Activated CD4-positive, alpha-beta T cell treated with anti-CD3 and anti-CD28 coated beads for 36 hours (primary cell): Measurements from ENCODE around the gene BMERB1. TPM values are rescaled to one million over a fixed set of nuclear protein-coding genes. Genes with fewer than 3 reads are reported as not detected.
"Not testable (repeated sequence)": the region's sequence is repeated elsewhere in the genome, so short reads cannot be mapped to it uniquely, and the experiment has no call there.

Source experiments
- ATAC-seq: fragments of 200-7000 bp; cut with Tn5 transposase; one replicate; pipeline ENCODE4 v1.10.0; 2021; ENCODE audit warnings: mild to moderate bottlenecking, moderate library complexity
- CTCF ChIA-PET: fragments of 350-600 bp; sonication (Branson Sonifier 250); formaldehyde crosslinking; loops from one replicate; lab custom pipeline; 2021; ENCODE audit warnings: antibody characterized with exemption; lab: Charles Lee
- POLR2A ChIA-PET: fragments of 350-600 bp; sonication (Branson Sonifier 250); formaldehyde crosslinking; loops from one replicate; lab custom pipeline; 2021; ENCODE audit warnings: antibody characterized with exemption, inconsistent platforms; lab: Charles Lee
- DNase-seq: peaks from one replicate; pipeline ENCODE4 v3.0.0-alpha.2; 2020
- H3K27ac Mint-ChIP-seq: one replicate; pipeline ENCODE4 v1.8.0; 2021; ENCODE audit warnings: mixed read lengths
- H3K27me3 Mint-ChIP-seq: one replicate; pipeline ENCODE4 v1.8.0; 2021; ENCODE audit warnings: mixed read lengths
- H3K36me3 Mint-ChIP-seq: one replicate; pipeline ENCODE4 v1.8.0; 2021; ENCODE audit warnings: low read depth, mixed read lengths
- H3K4me1 Mint-ChIP-seq: one replicate; pipeline ENCODE4 v1.8.0; 2021; ENCODE audit warnings: mixed read lengths
- H3K4me3 Mint-ChIP-seq: one replicate; pipeline ENCODE4 v1.8.0; 2021; ENCODE audit warnings: mild to moderate bottlenecking, moderate library complexity, mixed read lengths
- H3K9me3 Mint-ChIP-seq: one replicate; pipeline ENCODE4 v1.8.0; 2021; ENCODE audit warnings: low read depth, mixed read lengths
- intact Hi-C, 2 experiments: fragments of 100-400 bp; cut with DNase I in 1 of 2; cut with micrococcal nuclease in 1 of 2; formaldehyde crosslinking; loops; one replicate each; pipeline versions ENCODE4 v1.14.2 to v1.15.1; 2022 to 2024; cut with DNase I, micrococcal nuclease
- total RNA-seq, 2 experiments: library from RNA; stranded (reverse); gene quantifications; one replicate each; pipeline ENCODE4 v1.2.3, GENCODE V29; 2021

BMERB1 gene
- total RNA-seq, 2 experiments from 2014 or later, result 10.1 to 11.6 TPM

GRCh38 chr16:15427648-15428239 lies 6.6 kb upstream of the BMERB1 start:
- POLR2A ChIA-PET, result no interaction called here
- CTCF ChIA-PET, result interaction anchor here (0.7 to 1.7 kb wide), 9 partner anchors 9 to 276 kb away, joined by 3 to 8 read pairs (median 3); no protein-coding TSS in a partner anchor
- Mint-ChIP-seq H3K27ac (no peak overlapping the region), H3K27me3 (peaks cover 3% of the 10 kb centered on the region), H3K9me3 (no peaks in the 10 kb centered on the region), H3K36me3 (no peaks in the 10 kb centered on the region), H3K4me1 (peaks cover 2% of the 10 kb centered on the region), H3K4me3 (no peak overlapping the region)
- intact Hi-C loops, result loop anchor here (1.0 to 2.0 kb wide), 4 partner anchors 82 to 277 kb away; partner anchors contain the start of gene MARF1 (in 1 of the 2)
- peak; percentile 78 for DNase-seq
- peak; percentile 74 for ATAC-seq

- POLR2A ChIA-PET, ATAC-seq, CTCF ChIA-PET, DNase-seq, H3K4me3 Mint-ChIP-seq, intact Hi-C loops, H3K27ac Mint-ChIP-seq, H3K36me3 Mint-ChIP-seq, H3K9me3 Mint-ChIP-seq: not testable (repeated sequence)
- Mint-ChIP-seq H3K27me3 (peaks cover 16% of the 10 kb centered on the region), H3K4me1 (peaks cover 12% of the 10 kb centered on the region)
These were observed 3.5 kb upstream of the BMERB1 start for GRCh38 chr16:15430884-15431283.

GRCh38 chr16:15434079-15434424 lies 336 bp upstream of the BMERB1 start:
- Mint-ChIP-seq H3K4me3 (peak overlapping the region; percentile 82), H3K27me3 (peaks cover 20% of the 10 kb centered on the region), H3K9me3 (no peaks in the 10 kb centered on the region), H3K4me1 (peaks cover 10% of the 10 kb centered on the region), H3K27ac (no peak overlapping the region), H3K36me3 (no peaks in the 10 kb centered on the region)
- DNase-seq (no peak), ATAC-seq (peak; percentile 52)
- intact Hi-C loops, result loop anchor here in 1 of 2 experiments (1.0 to 2.0 kb wide), 3 partner anchors 75 to 209 kb away; partner anchors contain the start of gene MARF1
- ChIA-PET CTCF (interaction anchor here (0.6 to 1.3 kb wide), 2 partner anchors 8 to 117 kb away, joined by 3 to 5 read pairs; no protein-coding TSS in a partner anchor), POLR2A (no interaction called here)

GRCh38 chr16:15435216-15435864 lies 952 bp downstream of the BMERB1 start:
- peaks cover 12% of the 10 kb centered on the region for H3K4me1 Mint-ChIP-seq
- ATAC-seq (no peak), DNase-seq (peak; percentile 5)
- intact Hi-C loops, result loop anchor here in 1 of 2 experiments (2.0 kb wide), 2 partner anchors 155 to 207 kb away; partner anchors contain the start of gene MARF1
- ChIA-PET POLR2A (no interaction called here), CTCF (no interaction called here)
- peaks cover 20% of the 10 kb centered on the region for H3K27me3 Mint-ChIP-seq
- H3K36me3 Mint-ChIP-seq, result no peaks in the 10 kb centered on the region
- peak overlapping the region; percentile 82 for H3K4me3 Mint-ChIP-seq
- H3K9me3 Mint-ChIP-seq, result no peaks in the 10 kb centered on the region
- H3K27ac Mint-ChIP-seq, result no peak overlapping the region

GRCh38 chr16:15439102-15439501 lies 4.7 kb downstream of the BMERB1 start:
- ChIA-PET POLR2A (no interaction called here), CTCF (interaction anchor here (0.6 kb wide), 1 partner anchor 332 kb away, joined by 3 read pairs; no protein-coding TSS in a partner anchor)
- intact Hi-C loops, result no loop called here
- ATAC-seq, result no peak
- Mint-ChIP-seq H3K27ac (no peak overlapping the region), H3K4me1 (peaks cover 10% of the 10 kb centered on the region), H3K4me3 (no peak overlapping the region), H3K9me3 (no peaks in the 10 kb centered on the region), H3K27me3 (peaks cover 16% of the 10 kb centered on the region), H3K36me3 (no peaks in the 10 kb centered on the region)
- no peak for DNase-seq

- intact Hi-C loops, result no loop called here
- Mint-ChIP-seq H3K4me1 (peaks cover 10% of the 10 kb centered on the region), H3K36me3 (no peaks in the 10 kb centered on the region), H3K9me3 (no peaks in the 10 kb centered on the region), H3K27ac (no peak overlapping the region), H3K4me3 (no peak overlapping the region), H3K27me3 (peaks cover 13% of the 10 kb centered on the region)
- POLR2A ChIA-PET, result no interaction called here
- CTCF ChIA-PET, result interaction anchor here (0.6 to 0.7 kb wide), 2 partner anchors 13 to 332 kb away, joined by 3 to 5 read pairs; no protein-coding TSS in a partner anchor
- ATAC-seq (no peak), DNase-seq (no peak)
These were observed 5.1 kb downstream of the BMERB1 start for GRCh38 chr16:15439521-15439920.

- H3K4me3 Mint-ChIP-seq, result no peak overlapping the region
- H3K36me3 Mint-ChIP-seq, result no peaks in the 10 kb centered on the region
- H3K9me3 Mint-ChIP-seq, result no peaks in the 10 kb centered on the region
- POLR2A ChIA-PET, result no interaction called here
- peaks cover 3% of the 10 kb centered on the region for H3K4me1 Mint-ChIP-seq
- CTCF ChIA-PET, result no interaction called here
- intact Hi-C loops, result no loop called here
- peaks cover 4% of the 10 kb centered on the region for H3K27me3 Mint-ChIP-seq
- H3K27ac Mint-ChIP-seq, result no peak overlapping the region
- ATAC-seq, result no peak
- DNase-seq, result no peak
These were observed 6.5 kb downstream of the BMERB1 start for GRCh38 chr16:15440852-15441251.

GRCh38 chr16:15442140-15442539 lies 7.8 kb downstream of the BMERB1 start:
- CTCF ChIA-PET, result interaction anchor here (1.6 kb wide), 1 partner anchor 9 kb away, joined by 5 read pairs; no protein-coding TSS in a partner anchor
- intact Hi-C loops, H3K36me3 Mint-ChIP-seq, POLR2A ChIA-PET, H3K4me1 Mint-ChIP-seq, H3K9me3 Mint-ChIP-seq, H3K27me3 Mint-ChIP-seq, H3K27ac Mint-ChIP-seq, H3K4me3 Mint-ChIP-seq, DNase-seq, ATAC-seq: not testable (repeated sequence)

- CTCF ChIA-PET, result interaction anchor here (0.9 kb wide), 1 partner anchor 261 kb away, joined by 3 read pairs; no protein-coding TSS in a partner anchor
- H3K27ac Mint-ChIP-seq, result no peak overlapping the region
- H3K4me3 Mint-ChIP-seq, result no peak overlapping the region
- H3K27me3 Mint-ChIP-seq, result peaks cover 2% of the 10 kb centered on the region
- ATAC-seq, result no peak
- no peak for DNase-seq
- H3K9me3 Mint-ChIP-seq, result no peaks in the 10 kb centered on the region
- H3K36me3 Mint-ChIP-seq, result no peaks in the 10 kb centered on the region
- POLR2A ChIA-PET, result interaction anchor here (0.6 kb wide), 1 partner anchor 612 kb away, joined by 4 read pairs; no protein-coding TSS in a partner anchor
- intact Hi-C loops, result no loop called here
- peaks cover 2% of the 10 kb centered on the region for H3K4me1 Mint-ChIP-seq
These were observed 9.4 kb downstream of the BMERB1 start for GRCh38 chr16:15443753-15444152.

GRCh38 chr16:15444264-15444663 lies 9.9 kb downstream of the BMERB1 start:
- Mint-ChIP-seq H3K4me1 (peaks cover 2% of the 10 kb centered on the region), H3K4me3 (no peak overlapping the region), H3K36me3 (no peaks in the 10 kb centered on the region), H3K9me3 (no peaks in the 10 kb centered on the region), H3K27me3 (peaks cover 2% of the 10 kb centered on the region), H3K27ac (no peak overlapping the region)
- ChIA-PET CTCF (no interaction called here), POLR2A (interaction anchor here (0.6 to 0.7 kb wide), 2 partner anchors 36 to 612 kb away, joined by 3 to 4 read pairs; no protein-coding TSS in a partner anchor)
- no peak for ATAC-seq
- intact Hi-C loops, result no loop called here
- DNase-seq, result no peak

- Mint-ChIP-seq H3K36me3 (no peaks in the 10 kb centered on the region), H3K4me1 (no peaks in the 10 kb centered on the region), H3K27ac (no peak overlapping the region), H3K4me3 (no peak overlapping the region), H3K27me3 (peaks cover 2% of the 10 kb centered on the region), H3K9me3 (no peaks in the 10 kb centered on the region)
- POLR2A ChIA-PET, result no interaction called here
- intact Hi-C loops, result no loop called here
- ATAC-seq (no peak), DNase-seq (no peak)
- CTCF ChIA-PET, result no interaction called here
These were observed 11.1 kb downstream of the BMERB1 start for GRCh38 chr16:15445450-15445849.
